Stomach smooth muscle (tissue), 2 donors: ENCODE data around the gene DMAP1.

Source experiments
- H3K27ac ChIP-seq: one replicate; pipeline ENCODE4 v1.7.0; 2013; ENCODE audit warnings: mild to moderate bottlenecking, low read length, inconsistent platforms
- H3K27me3 ChIP-seq, 2 donors: one replicate each; pipeline ENCODE4 v1.7.0; 2013; ENCODE audit warnings: low read length in 2 of 2; ENCODE audit not compliant: insufficient read depth in 2 of 2, control insufficient read depth in 1 of 2
- H3K36me3 ChIP-seq, 2 donors: one replicate each; pipeline ENCODE4 v1.7.0; 2013; ENCODE audit warnings: low read length in 2 of 2; ENCODE audit not compliant: control insufficient read depth in 2 of 2, insufficient read depth in 2 of 2
- H3K4me1 ChIP-seq: one replicate; pipeline ENCODE4 v1.7.0; 2013; ENCODE audit warnings: low read length; ENCODE audit not compliant: control insufficient read depth, insufficient read depth
- H3K4me3 ChIP-seq, 2 donors: one replicate each; pipeline ENCODE4 v1.7.0; 2013; ENCODE audit warnings: low read length in 2 of 2
- H3K9ac ChIP-seq, 2 donors: one replicate each; pipeline ENCODE4 v1.7.0; 2013; ENCODE audit warnings: low read length in 2 of 2, mild to moderate bottlenecking in 1 of 2
- H3K9me3 ChIP-seq, 2 donors: one replicate each; pipeline ENCODE4 v1.7.0; 2013; ENCODE audit warnings: low read length in 2 of 2; ENCODE audit not compliant: control insufficient read depth in 2 of 2
- donor health status: healthy.
- donor health status: Pancreatic carcinoma.

DMAP1 gene

GRCh38 chr1:44266400-44267344, 53.4 kb downstream of the DMAP1 start:
- Histone ChIP-seq H3K9ac (no peak overlapping the region), H3K9me3 (no peaks in the 10 kb centered on the region)

GRCh38 chr1:44267438-44267837, 54.2 kb downstream of the DMAP1 start:
- peaks cover 0 to 2% of the 10 kb centered on the region in 2 donors for H3K36me3 ChIP-seq
- H3K4me3 ChIP-seq, result no peak overlapping the region
- no peak overlapping the region for H3K27ac ChIP-seq
- no peaks in the 10 kb centered on the region for H3K9me3 ChIP-seq
- H3K9ac ChIP-seq, result no peak overlapping the region
- H3K4me1 ChIP-seq, result no peaks in the 10 kb centered on the region
- H3K27me3 ChIP-seq, result no peaks in the 10 kb centered on the region

More at GRCh38 chr1:44266400-44267344, 53.4 kb downstream of the DMAP1 start:
- Histone ChIP-seq H3K4me1 (no peaks in the 10 kb centered on the region), H3K27ac (no peak overlapping the region), H3K4me3 (no peak overlapping the region), H3K36me3 (peaks cover 0 to 2% of the 10 kb centered on the region in 2 donors), H3K27me3 (no peaks in the 10 kb centered on the region)

GRCh38 chr1:44268054-44268453, 54.8 kb downstream of the DMAP1 start:
- Histone ChIP-seq H3K36me3 (peaks cover 0 to 2% of the 10 kb centered on the region in 2 donors), H3K4me3 (no peak overlapping the region), H3K27me3 (no peaks in the 10 kb centered on the region), H3K4me1 (no peaks in the 10 kb centered on the region), H3K9me3 (no peaks in the 10 kb centered on the region), H3K27ac (no peak overlapping the region), H3K9ac (no peak overlapping the region)
